GM12874 (cell line): ENCODE results near the gene TMEM213.

Source experiments
- TF ChIP-seq, protein P1 (sequence below): IDR thresholded peaks from 2 replicates; pipeline ENCODE4 v1.5.1; 2011; ENCODE audit warnings: low read depth, mild to moderate bottlenecking, control low read depth, low read length, moderate library complexity; ENCODE audit not compliant: insufficient read depth

Gene TMEM213

DNA sequence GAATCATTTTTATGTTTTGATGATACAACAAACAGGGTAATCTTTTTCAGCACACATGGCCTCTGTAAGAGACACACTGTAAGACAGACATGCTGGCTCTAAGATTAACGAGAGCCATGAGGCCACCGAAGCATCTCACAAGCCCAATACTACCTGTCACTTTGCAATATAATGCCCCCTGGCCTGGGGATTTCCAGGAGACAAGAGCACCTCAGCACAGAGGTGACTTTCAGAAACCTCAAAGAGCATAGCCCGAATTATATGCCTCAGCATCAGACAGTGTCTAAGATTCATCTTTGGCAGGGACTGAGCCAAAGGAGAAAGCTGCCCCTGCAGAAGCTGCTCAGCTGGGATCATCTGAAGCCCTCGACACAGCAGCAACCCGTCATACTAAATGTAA, 44.2 kb upstream of the TMEM213 start:
- TF ChIP-seq, protein P1, sequence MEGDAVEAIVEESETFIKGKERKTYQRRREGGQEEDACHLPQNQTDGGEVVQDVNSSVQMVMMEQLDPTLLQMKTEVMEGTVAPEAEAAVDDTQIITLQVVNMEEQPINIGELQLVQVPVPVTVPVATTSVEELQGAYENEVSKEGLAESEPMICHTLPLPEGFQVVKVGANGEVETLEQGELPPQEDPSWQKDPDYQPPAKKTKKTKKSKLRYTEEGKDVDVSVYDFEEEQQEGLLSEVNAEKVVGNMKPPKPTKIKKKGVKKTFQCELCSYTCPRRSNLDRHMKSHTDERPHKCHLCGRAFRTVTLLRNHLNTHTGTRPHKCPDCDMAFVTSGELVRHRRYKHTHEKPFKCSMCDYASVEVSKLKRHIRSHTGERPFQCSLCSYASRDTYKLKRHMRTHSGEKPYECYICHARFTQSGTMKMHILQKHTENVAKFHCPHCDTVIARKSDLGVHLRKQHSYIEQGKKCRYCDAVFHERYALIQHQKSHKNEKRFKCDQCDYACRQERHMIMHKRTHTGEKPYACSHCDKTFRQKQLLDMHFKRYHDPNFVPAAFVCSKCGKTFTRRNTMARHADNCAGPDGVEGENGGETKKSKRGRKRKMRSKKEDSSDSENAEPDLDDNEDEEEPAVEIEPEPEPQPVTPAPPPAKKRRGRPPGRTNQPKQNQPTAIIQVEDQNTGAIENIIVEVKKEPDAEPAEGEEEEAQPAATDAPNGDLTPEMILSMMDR, result no peak

- TF ChIP-seq, protein P1, result no peak
These were observed 42.5 kb upstream of the TMEM213 start for GRCh38 chr7:138755331-138755747.

- TF ChIP-seq, protein P1, result no peak
These were observed 41.8 kb upstream of the TMEM213 start for GRCh38 chr7:138755842-138756590.

DNA sequence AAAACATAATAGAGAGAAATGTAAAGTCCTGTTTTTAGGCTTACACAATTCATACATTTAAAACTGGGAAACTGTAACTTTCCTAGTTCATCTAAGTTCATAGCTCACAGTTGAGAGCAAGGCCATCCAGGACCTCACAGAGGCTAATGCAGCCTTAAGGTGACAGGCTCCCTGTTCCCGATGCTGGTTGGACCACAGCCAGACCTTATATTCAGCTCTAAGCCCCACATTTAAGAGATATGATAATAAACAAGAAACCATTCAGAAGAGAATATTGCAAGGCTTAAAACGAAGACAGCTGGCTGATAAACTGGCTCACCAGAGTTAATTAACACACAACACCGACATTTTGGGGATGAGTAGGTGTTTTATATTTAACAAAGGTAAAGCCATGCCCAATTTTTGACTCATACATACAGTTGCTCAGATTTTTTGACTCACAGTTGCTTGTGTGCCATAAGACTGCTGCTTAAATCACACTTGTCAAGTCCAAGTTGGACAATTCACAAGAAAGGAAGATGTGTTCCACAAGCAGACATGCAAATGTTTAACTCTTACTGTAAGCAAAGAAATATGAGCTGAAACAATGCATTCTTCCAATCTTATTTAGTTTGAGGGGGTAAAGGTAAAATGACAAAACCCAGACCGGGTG, 41.1 kb upstream of the TMEM213 start:
- TF ChIP-seq, protein P1, result no peak

GRCh38 chr7:138768241-138768640, 29.6 kb upstream of the TMEM213 start:
- TF ChIP-seq, protein P1, result no peak

GRCh38 chr7:138770904-138771303, 26.9 kb upstream of the TMEM213 start:
- TF ChIP-seq, protein P1, result no peak

- TF ChIP-seq, protein P1, result no peak
These were observed 24.6 kb upstream of the TMEM213 start for GRCh38 chr7:138773176-138773575.
